ENCODE data around the gene EFCAB12. TPM values are rescaled to one million over a fixed set of nuclear protein-coding genes. Genes with fewer than 3 reads are reported as not detected.

Gene EFCAB12
- polyA plus RNA-seq, 2 of the 4 experiments (the other 2 are of a cell fraction) = 0.62 to 1.1 TPM

DNA sequence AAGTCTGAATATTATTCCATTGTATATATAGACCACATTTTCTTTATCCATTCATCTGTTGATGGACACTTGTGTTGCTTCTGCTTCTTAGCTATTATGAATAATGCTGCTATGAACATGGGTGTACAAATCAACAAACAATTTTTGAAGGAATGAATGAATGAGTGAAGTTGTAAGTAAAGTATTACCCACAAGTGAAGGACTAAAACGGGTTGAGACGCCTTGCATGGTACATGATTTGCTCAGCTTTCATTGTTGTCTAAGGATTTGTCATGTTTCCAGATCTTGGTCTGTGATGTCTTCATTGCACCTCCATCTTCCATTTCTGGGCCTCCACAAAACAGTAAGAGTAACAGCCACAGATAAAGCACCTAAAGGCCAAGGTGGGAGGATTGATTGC is 32.1 kb upstream of the EFCAB12 start:
- POLR2A ChIA-PET = no interaction called here
- Histone ChIP-seq H3K4me2 (no peak overlapping the region), H3K9me3 (no peaks in the 10 kb centered on the region), H3K4me1 (no peaks in the 10 kb centered on the region), H3K27ac (no peak overlapping the region), H3K4me3 (no peak overlapping the region)
- 82% methylated on average over 2 of the region's 2 CpGs for WGBS (ENCODE audit: missing lambda C conversion rate)
- TF ChIP-seq NFE2L2 (conservative IDR thresholded peaks at IDR 0.05; ENCODE audit: low read length) (no peak), FOSB (CRISPR knock-in tag; IDR thresholded peaks at IDR 0.05) (no peak)
- ATAC-seq (no peak), DNase-seq (ENCODE audit: low read depth in 1 of 2, low spot score in 1 of 2) (no peak), FAIRE-seq (no peak)
- CTCF ChIA-PET = interaction anchor here (1.2 kb wide), 1 partner anchor 9 kb away, joined by 3 read pairs; no protein-coding TSS in a partner anchor

DNA sequence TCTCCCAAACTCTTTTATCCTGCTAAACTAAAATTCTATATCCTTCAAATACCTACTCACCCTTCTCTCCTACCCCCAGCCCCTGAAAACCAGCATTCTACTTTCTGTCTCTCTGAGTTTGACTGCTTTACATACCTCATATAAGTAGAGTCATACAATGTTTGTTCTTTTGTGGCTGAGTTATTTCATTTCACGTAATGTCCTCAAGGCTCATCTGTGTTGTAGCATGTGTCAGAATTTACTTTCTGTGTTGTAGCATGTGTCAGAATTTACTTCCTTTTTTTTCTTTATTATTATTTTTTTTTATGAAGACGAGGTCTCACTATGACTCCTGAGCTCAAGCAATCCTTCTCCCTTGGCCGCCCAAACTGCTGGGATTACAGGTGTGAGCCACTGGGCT is 31.7 kb upstream of the EFCAB12 start:
- FAIRE-seq (no peak), DNase-seq (ENCODE audit: low read depth in 1 of 2, low spot score in 1 of 2) (no peak), ATAC-seq (no peak)
- TF ChIP-seq RFX5 (IDR thresholded peaks at IDR 0.05) = no peak
- no peak for TF ChIP-seq FOSB (CRISPR knock-in tag; IDR thresholded peaks at IDR 0.05)
- no peak for TF ChIP-seq EHMT2 (IDR thresholded peaks at IDR 0.05; ENCODE audit: low read depth)
- no peak for TF ChIP-seq CHD2 (IDR thresholded peaks at IDR 0.05; ENCODE audit: low read length, partially characterized antibody)
- TF ChIP-seq, protein P1, sequence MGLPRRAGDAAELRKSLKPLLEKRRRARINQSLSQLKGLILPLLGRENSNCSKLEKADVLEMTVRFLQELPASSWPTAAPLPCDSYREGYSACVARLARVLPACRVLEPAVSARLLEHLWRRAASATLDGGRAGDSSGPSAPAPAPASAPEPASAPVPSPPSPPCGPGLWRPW (IDR thresholded peaks at IDR 0.05) = no peak
- no peak for TF ChIP-seq JUN (IDR thresholded peaks at IDR 0.05)
- no peak overlapping the region for H3K27ac ChIP-seq
- H3K4me3 ChIP-seq = no peak overlapping the region
- no peak overlapping the region for H3K4me2 ChIP-seq
- no peaks in the 10 kb centered on the region for H3K4me1 ChIP-seq
- CTCF ChIA-PET = interaction anchor here (1.2 kb wide), 1 partner anchor 9 kb away, joined by 3 read pairs; no protein-coding TSS in a partner anchor
- 93% methylated on average over 3 of the region's 3 CpGs for WGBS (ENCODE audit: missing lambda C conversion rate)
- POLR2A ChIA-PET = no interaction called here
- H3K9me3 ChIP-seq = no peaks in the 10 kb centered on the region

DNA sequence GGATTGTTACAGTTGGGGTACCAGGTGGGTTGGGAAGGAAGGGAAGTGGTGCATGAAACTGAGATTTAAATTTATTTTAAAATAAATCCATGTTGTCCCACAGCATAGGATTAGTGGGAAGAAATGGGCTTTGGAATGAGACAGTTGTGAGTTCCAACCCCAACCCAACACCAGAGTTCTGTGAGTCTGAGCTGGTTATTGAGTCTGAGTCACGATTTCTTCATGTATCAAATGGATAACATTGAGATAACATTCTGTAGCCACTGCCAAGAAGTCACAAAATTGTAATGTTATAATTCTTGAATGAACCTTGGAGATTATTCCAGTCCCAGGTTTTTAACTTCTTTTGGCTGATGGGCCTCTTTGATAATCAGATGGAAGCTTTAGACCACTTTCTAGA is 25.3 kb upstream of the EFCAB12 start:
- Histone ChIP-seq H3K4me2 (no peak overlapping the region), H3K9me3 (no peaks in the 10 kb centered on the region), H3K27ac (no peak overlapping the region), H3K4me1 (no peaks in the 10 kb centered on the region), H3K4me3 (no peak overlapping the region)
- 90% methylated on average over 1 of the region's 1 CpG for WGBS (ENCODE audit: missing lambda C conversion rate)
- TF ChIP-seq HEYL (CRISPR knock-in tag; IDR thresholded peaks at IDR 0.05) (no peak), ESRRA (IDR thresholded peaks at IDR 0.05; ENCODE audit: borderline replicate concordance, low read length) (no peak), TP53 (CRISPR knock-in tag; IDR thresholded peaks at IDR 0.05) (no peak), CEBPB (IDR thresholded peaks at IDR 0.05) (no peak), EHMT2 (IDR thresholded peaks at IDR 0.05; ENCODE audit: low read depth) (no peak), SMC3 (IDR thresholded peaks at IDR 0.05) (no peak), MAFK (IDR thresholded peaks at IDR 0.05; ENCODE audit: partially characterized antibody) (no peak), JUNB (IDR thresholded peaks at IDR 0.05) (no peak), ZFP36 (IDR thresholded peaks at IDR 0.05; ENCODE audit: borderline replicate concordance, partially characterized antibody) (no peak), NPAS2 (CRISPR knock-in tag; IDR thresholded peaks at IDR 0.05; ENCODE audit: borderline replicate concordance) (no peak), FOSL2 (IDR thresholded peaks at IDR 0.05) (no peak), FOSL2 (CRISPR knock-in tag; IDR thresholded peaks at IDR 0.05) (no peak), CHD4 (IDR thresholded peaks at IDR 0.05; ENCODE audit: borderline replicate concordance) (no peak), NFE2L2 (conservative IDR thresholded peaks at IDR 0.05; ENCODE audit: low read length) (no peak), TFCP2L1 (CRISPR knock-in tag; IDR thresholded peaks at IDR 0.05) (no peak), EHF (CRISPR knock-in tag; IDR thresholded peaks at IDR 0.05) (no peak), HOXB5 (CRISPR knock-in tag; IDR thresholded peaks at IDR 0.05) (no peak), MAZ (IDR thresholded peaks at IDR 0.05; ENCODE audit: borderline replicate concordance, low read depth, low read length) (no peak), RCOR1 (IDR thresholded peaks at IDR 0.05; ENCODE audit: low read depth, low read length) (no peak)
- TF ChIP-seq, protein P2, sequence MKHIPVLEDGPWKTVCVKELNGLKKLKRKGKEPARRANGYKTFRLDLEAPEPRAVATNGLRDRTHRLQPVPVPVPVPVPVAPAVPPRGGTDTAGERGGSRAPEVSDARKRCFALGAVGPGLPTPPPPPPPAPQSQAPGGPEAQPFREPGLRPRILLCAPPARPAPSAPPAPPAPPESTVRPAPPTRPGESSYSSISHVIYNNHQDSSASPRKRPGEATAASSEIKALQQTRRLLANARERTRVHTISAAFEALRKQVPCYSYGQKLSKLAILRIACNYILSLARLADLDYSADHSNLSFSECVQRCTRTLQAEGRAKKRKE (CRISPR knock-in tag; IDR thresholded peaks at IDR 0.05; ENCODE audit: low read depth) = no peak
- ChIA-PET POLR2A (no interaction called here), CTCF (interaction anchor here (1.6 to 1.7 kb wide), 2 partner anchors 27 to 36 kb away, joined by 3 to 5 read pairs; no protein-coding TSS in a partner anchor)
- FAIRE-seq (no peak), ATAC-seq (no peak), DNase-seq (ENCODE audit: low read depth in 1 of 2, low spot score in 1 of 2) (no peak)

Measured in A549 (cell line).